Stimulated activated naive CD8-positive, alpha-beta T cell treated with anti-CD3 and anti-CD28 coated beads, Interleukin-15, amount 100 ng/mL, for 72 hours (primary cell): ENCODE results near the gene SPP2.

Experiments
- ATAC-seq: fragments of 150-1000 bp; cut with Tn5 transposase; 2 replicates; pipeline ENCODE4 v1.10.0; 2021; ENCODE audit warnings: mild to moderate bottlenecking, moderate library complexity
- DNase-seq, 2 donors: peaks; one replicate each; pipeline ENCODE4 v3.0.0; 2021 to 2022
- H3K27ac Mint-ChIP-seq, 2 donors: one replicate each; pipeline ENCODE4 v1.8.0; 2022; ENCODE audit warnings: mild to moderate bottlenecking in 2 of 2, mixed read lengths in 2 of 2, moderate library complexity in 2 of 2
- H3K27me3 Mint-ChIP-seq: one replicate; pipeline ENCODE4 v1.8.0; 2022; ENCODE audit warnings: mixed read lengths
- H3K4me1 Mint-ChIP-seq: one replicate; pipeline ENCODE4 v1.8.0; 2022; ENCODE audit warnings: mild to moderate bottlenecking, mixed read lengths
- H3K4me3 Mint-ChIP-seq, 2 donors: one replicate each; pipeline ENCODE4 v1.8.0; 2022; ENCODE audit warnings: mild to moderate bottlenecking in 2 of 2, mixed read lengths in 2 of 2, moderate library complexity in 1 of 2
- H3K9me3 Mint-ChIP-seq, 2 donors: one replicate each; pipeline ENCODE4 v1.8.0; 2022; ENCODE audit warnings: mixed read lengths in 2 of 2

The SPP2 gene

GRCh38 chr2:234066587-234066986, 16.1 kb downstream of the SPP2 start:
- DNase-seq (no peak), ATAC-seq (no peak)
- Mint-ChIP-seq H3K27ac (no peak overlapping the region), H3K4me3 (no peak overlapping the region), H3K9me3 (peaks cover 8 to 11% of the 10 kb centered on the region in 2 donors), H3K27me3 (no peaks in the 10 kb centered on the region), H3K4me1 (peaks cover 8% of the 10 kb centered on the region)

GRCh38 chr2:234071664-234072063, 21.2 kb downstream of the SPP2 start:
- no peak overlapping the region for H3K27ac Mint-ChIP-seq
- DNase-seq (peak in 1 of 2 donors; percentile 23), ATAC-seq (peak; percentile 86)
- H3K4me1 Mint-ChIP-seq: peaks cover 18% of the 10 kb centered on the region
- H3K4me3 Mint-ChIP-seq: no peak overlapping the region
- H3K9me3 Mint-ChIP-seq: peaks cover 8 to 11% of the 10 kb centered on the region in 2 donors
- H3K27me3 Mint-ChIP-seq: no peaks in the 10 kb centered on the region

DNA sequence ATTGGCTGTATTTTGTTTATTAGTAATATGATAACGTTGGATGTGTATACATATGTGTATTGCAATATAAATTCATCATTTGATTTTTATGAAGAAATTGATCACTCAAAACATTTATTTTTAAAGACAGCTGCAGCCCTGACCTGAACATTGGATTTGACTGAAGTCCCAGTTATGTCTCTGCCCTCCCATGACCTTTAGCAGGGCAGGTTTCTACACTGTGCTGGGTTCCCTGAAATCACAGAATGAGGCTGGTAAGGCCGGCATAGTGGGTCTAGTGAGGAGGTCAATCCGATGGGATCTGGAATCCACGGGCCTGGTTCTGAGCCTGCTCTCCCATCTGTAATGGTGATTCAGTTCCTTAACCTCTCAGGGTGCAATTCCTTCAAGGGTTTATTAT, 22.0 kb downstream of the SPP2 start:
- no peak for ATAC-seq
- peaks cover 26% of the 10 kb centered on the region for H3K4me1 Mint-ChIP-seq
- H3K4me3 Mint-ChIP-seq: no peak overlapping the region
- DNase-seq: no peak
- H3K9me3 Mint-ChIP-seq: peaks cover 8 to 11% of the 10 kb centered on the region in 2 donors
- H3K27ac Mint-ChIP-seq: no peak overlapping the region
- H3K27me3 Mint-ChIP-seq: no peaks in the 10 kb centered on the region

- H3K4me1 Mint-ChIP-seq: peaks cover 36% of the 10 kb centered on the region
- no peak for DNase-seq
Observed at GRCh38 chr2:234074751-234075517, 24.4 kb downstream of the SPP2 start.

DNA sequence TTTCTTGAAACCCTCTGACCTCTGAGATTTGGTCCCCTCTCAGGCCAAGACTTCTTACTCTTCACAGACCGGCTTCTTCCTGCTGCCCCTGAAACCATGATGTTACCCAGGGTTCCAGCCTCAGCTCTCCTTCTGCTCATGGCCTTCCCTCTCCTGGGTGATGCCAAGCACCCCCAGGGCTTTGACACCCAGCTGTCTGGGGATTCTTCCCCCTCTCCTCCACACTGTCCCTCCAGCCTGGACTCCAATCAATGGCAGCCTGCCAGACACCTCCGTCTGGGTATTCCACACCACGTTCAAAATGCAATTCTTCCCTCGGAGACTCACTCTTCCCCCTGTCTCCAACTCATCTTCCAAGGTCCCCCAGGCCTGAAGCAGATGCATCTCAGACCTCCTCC, 25.0 kb downstream of the SPP2 start:
- no peak overlapping the region for H3K4me3 Mint-ChIP-seq
- no peak overlapping the region for H3K27ac Mint-ChIP-seq
- no peak for ATAC-seq
- peaks cover 36% of the 10 kb centered on the region for H3K4me1 Mint-ChIP-seq
- H3K27me3 Mint-ChIP-seq: no peaks in the 10 kb centered on the region
- peaks cover 0 to 4% of the 10 kb centered on the region in 2 donors for H3K9me3 Mint-ChIP-seq
- no peak for DNase-seq

More at GRCh38 chr2:234074751-234075517, 24.4 kb downstream of the SPP2 start:
- Mint-ChIP-seq H3K9me3 (peaks cover 0 to 4% of the 10 kb centered on the region in 2 donors), H3K27ac (no peak overlapping the region), H3K4me3 (no peak overlapping the region), H3K27me3 (no peaks in the 10 kb centered on the region)
- ATAC-seq: no peak

GRCh38 chr2:234075947-234076346, 25.4 kb downstream of the SPP2 start:
- no peak overlapping the region for H3K4me3 Mint-ChIP-seq
- DNase-seq: no peak
- H3K27ac Mint-ChIP-seq: no peak overlapping the region
- H3K9me3 Mint-ChIP-seq: peaks cover 0 to 2% of the 10 kb centered on the region in 2 donors
- ATAC-seq: peak; percentile 9
- H3K27me3 Mint-ChIP-seq: no peaks in the 10 kb centered on the region
- H3K4me1 Mint-ChIP-seq: peaks cover 36% of the 10 kb centered on the region

DNA sequence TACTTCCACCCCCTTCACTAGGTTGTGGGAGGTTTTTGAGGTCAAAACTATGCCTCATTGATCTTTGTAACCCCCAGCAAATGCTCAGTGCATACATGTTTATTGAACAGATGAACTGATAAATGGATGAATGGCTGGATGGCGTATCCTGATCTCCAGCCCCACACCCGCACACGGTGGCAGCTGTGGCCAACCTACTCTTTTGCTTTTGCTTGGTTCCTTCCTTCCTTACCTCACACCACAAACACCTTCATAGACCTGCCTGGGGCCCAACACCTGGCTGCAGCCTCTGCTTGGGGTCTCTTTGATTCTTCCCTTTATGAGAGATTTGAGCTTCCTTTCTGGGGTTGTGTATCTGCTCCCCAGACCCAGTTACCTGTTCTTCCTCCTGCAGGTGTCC, 25.9 kb downstream of the SPP2 start:
- H3K4me1 Mint-ChIP-seq: peaks cover 35% of the 10 kb centered on the region
- no peaks in the 10 kb centered on the region for H3K27me3 Mint-ChIP-seq
- H3K9me3 Mint-ChIP-seq: peaks cover 0 to 7% of the 10 kb centered on the region in 2 donors
- H3K4me3 Mint-ChIP-seq: peak overlapping the region in 1 of 2 donors; percentile 5
- H3K27ac Mint-ChIP-seq: peak overlapping the region in 1 of 2 donors; percentile 31
- ATAC-seq (peak; percentile 53), DNase-seq (no peak)

- ATAC-seq: no peak
- no peak for DNase-seq
- H3K4me1 Mint-ChIP-seq: peaks cover 33% of the 10 kb centered on the region
- H3K27me3 Mint-ChIP-seq: no peaks in the 10 kb centered on the region
- peaks cover 0 to 7% of the 10 kb centered on the region in 2 donors for H3K9me3 Mint-ChIP-seq
- H3K27ac Mint-ChIP-seq: no peak overlapping the region
- H3K4me3 Mint-ChIP-seq: no peak overlapping the region
Observed at GRCh38 chr2:234078129-234078528, 27.6 kb downstream of the SPP2 start.

GRCh38 chr2:234081970-234082822, 31.7 kb downstream of the SPP2 start:
- ATAC-seq (no peak), DNase-seq (no peak)
- Mint-ChIP-seq H3K4me3 (no peak overlapping the region), H3K27me3 (no peaks in the 10 kb centered on the region), H3K27ac (no peak overlapping the region), H3K9me3 (peaks cover 0 to 7% of the 10 kb centered on the region in 2 donors), H3K4me1 (peaks cover 39% of the 10 kb centered on the region)

GRCh38 chr2:234083572-234084348, 33.3 kb downstream of the SPP2 start:
- peaks cover 5 to 14% of the 10 kb centered on the region in 2 donors for H3K9me3 Mint-ChIP-seq
- H3K4me1 Mint-ChIP-seq: peaks cover 26% of the 10 kb centered on the region
- DNase-seq (no peak), ATAC-seq (no peak)
- H3K4me3 Mint-ChIP-seq: peak overlapping the region in 1 of 2 donors; percentile 31
- H3K27ac Mint-ChIP-seq: peak overlapping the region in 1 of 2 donors; percentile 1
- H3K27me3 Mint-ChIP-seq: no peaks in the 10 kb centered on the region

- Mint-ChIP-seq H3K4me1 (peaks cover 7% of the 10 kb centered on the region), H3K27me3 (no peaks in the 10 kb centered on the region), H3K27ac (no peak overlapping the region), H3K4me3 (no peak overlapping the region), H3K9me3 (peaks cover 9 to 12% of the 10 kb centered on the region in 2 donors)
- ATAC-seq (no peak), DNase-seq (no peak)
Observed at GRCh38 chr2:234091432-234091879, 41.0 kb downstream of the SPP2 start.

DNA sequence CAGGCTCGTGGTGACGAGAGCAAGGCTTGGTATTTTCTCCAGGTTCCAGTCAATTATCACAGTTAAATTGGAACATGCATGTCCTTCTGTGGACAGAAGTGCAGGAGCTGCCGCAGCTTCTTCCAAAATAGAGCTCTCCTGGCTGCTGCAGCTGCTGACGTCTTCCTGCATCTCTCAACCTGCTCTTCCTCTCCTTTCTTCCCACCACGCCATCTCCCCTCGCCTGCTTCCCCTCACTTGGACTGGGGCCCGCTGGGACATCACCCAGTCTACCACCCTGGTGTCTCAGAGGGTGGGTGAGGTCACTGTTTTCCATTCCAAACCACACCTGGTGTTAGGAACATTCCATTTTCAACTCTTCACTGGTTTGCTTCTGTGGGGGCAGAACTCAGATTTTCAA, 41.4 kb downstream of the SPP2 start:
- peaks cover 7% of the 10 kb centered on the region for H3K4me1 Mint-ChIP-seq
- no peak overlapping the region for H3K4me3 Mint-ChIP-seq
- DNase-seq: no peak
- peaks cover 9 to 13% of the 10 kb centered on the region in 2 donors for H3K9me3 Mint-ChIP-seq
- ATAC-seq: no peak
- no peaks in the 10 kb centered on the region for H3K27me3 Mint-ChIP-seq
- no peak overlapping the region for H3K27ac Mint-ChIP-seq

- Mint-ChIP-seq H3K9me3 (peaks cover 9 to 13% of the 10 kb centered on the region in 2 donors), H3K27ac (no peak overlapping the region), H3K4me1 (peaks cover 7% of the 10 kb centered on the region), H3K4me3 (no peak overlapping the region), H3K27me3 (no peaks in the 10 kb centered on the region)
- no peak for ATAC-seq
- no peak for DNase-seq
Observed at GRCh38 chr2:234092344-234092743, 41.8 kb downstream of the SPP2 start.

GRCh38 chr2:234095301-234095700, 44.8 kb downstream of the SPP2 start:
- DNase-seq: no peak
- peaks cover 11% of the 10 kb centered on the region for H3K4me1 Mint-ChIP-seq
- no peak overlapping the region for H3K27ac Mint-ChIP-seq
- no peaks in the 10 kb centered on the region for H3K27me3 Mint-ChIP-seq
- no peak for ATAC-seq
- no peak overlapping the region for H3K4me3 Mint-ChIP-seq
- H3K9me3 Mint-ChIP-seq: peaks cover 0 to 5% of the 10 kb centered on the region in 2 donors

DNA sequence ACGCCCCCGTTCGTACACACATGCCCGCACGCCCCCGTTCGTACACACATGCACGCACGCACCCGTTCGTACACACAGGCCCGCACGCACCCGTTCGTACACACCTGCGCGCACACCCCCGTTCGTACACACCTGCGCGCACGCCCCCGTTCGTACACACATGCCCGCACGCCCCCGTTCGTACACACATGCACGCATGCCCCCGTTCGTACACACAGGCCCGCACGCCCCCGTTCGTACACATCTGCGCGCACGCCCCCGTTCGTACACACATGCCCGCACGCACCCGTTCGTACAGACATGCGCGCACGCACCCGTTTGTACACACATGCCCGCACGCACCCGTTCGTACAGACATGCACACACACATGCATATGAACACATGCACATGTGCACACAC, 45.7 kb downstream of the SPP2 start:
- H3K4me3 Mint-ChIP-seq: no peak overlapping the region
- no peaks in the 10 kb centered on the region for H3K27me3 Mint-ChIP-seq
- H3K9me3 Mint-ChIP-seq: peaks cover 0 to 5% of the 10 kb centered on the region in 2 donors
- no peak for ATAC-seq
- no peak overlapping the region for H3K27ac Mint-ChIP-seq
- DNase-seq: no peak
- peaks cover 18% of the 10 kb centered on the region for H3K4me1 Mint-ChIP-seq
